OCI-M2 (cell line): ENCODE data around the gene MYG1.

Source experiments
- DNase-seq: peaks from one replicate; lab custom pipeline; 2025; ENCODE audit not compliant: unreplicated experiment; lab: John Stamatoyannopoulos, UW

Gene MYG1

DNA sequence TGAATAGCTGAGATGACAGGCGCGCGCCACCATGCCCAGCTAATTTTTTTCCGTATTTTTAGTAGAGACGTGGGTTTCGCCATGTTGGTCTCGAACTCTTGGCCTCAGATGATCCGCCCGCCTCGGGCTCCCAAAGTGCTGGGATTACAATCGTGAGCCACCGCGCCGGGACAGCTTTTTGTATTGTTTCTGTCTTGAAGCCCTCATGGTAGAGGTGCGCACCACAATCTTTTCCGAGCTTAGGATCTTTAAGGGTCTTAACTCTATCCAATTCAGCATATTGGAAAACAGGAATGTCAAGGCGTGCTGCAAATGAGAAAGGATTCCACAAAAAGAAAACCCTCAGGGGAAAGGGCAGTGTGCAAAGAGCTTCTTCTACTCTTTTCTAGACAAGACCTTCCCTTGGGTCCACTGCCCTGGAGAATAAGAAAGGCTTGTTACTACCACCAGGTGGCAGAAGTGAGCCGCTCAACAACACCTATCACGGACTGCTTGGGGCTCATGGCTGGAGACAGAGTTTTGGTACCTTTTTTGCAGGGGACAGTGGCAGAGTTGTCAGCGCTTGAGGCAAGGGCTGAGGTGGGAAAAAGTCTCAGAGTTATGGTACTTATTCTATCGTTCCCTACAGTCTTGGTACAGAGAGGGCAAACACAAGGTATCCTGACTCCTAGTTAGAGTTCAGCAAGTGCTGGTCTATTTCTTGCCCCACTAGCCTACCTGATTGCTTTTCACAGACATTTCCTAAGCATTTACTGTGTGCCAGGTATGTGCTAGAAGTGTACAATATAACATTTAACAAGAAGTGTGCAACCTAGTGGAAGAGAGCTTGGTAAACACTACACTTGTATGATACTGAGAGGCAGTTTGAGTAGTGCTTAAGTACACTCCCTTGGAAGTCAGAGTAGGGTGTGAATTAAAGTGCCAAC, 53.1 kb downstream of the MYG1 start:
- peak; percentile 52 for DNase-seq

DNA sequence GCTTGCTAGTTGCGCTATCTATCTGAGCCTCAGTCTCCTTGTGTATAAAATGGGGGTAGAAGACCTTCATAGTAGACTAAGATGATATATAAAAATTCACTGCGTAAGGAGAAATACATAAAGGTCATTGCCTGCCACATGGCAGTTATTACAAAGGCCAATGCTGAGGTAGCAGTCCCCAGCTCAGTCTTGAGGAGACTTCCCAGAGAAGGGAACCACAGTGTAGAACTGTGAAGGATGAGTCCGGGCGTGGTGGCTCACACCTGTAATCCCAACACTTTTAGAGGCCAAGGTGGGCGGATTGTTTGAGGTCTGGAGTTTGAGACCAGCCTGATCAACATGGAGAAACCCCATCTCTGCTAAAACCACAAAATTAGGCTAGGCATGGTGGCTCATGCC, 53.8 kb downstream of the MYG1 start:
- no peak for DNase-seq

DNA sequence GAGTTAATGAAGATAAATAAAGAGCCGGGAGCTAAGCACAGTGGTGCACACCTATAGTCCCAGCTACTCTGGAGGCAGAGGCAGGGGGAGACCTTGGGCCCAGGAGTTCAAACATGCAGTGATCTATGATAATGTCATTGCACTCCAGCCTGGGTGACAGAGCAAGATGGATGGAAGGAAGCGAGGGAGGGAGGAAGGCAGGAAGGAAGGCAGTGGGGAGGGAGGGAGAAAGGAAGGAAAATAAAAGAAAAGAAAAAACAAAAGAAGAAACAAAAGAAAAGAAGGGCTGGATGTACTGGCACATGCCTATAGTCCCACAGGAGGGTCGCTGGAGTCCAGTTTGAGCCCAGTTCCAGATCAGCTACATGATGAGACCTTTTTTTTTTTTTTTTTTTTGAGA, 55.6 kb downstream of the MYG1 start:
- DNase-seq = no peak
